GM12878 (cell line): ENCODE results near the gene DUSP10. TPM values are rescaled to one million over a fixed set of nuclear protein-coding genes. Genes with fewer than 3 reads are reported as not detected.

Experiments
- ATAC-seq: fragments of 200-7000 bp; cut with Tn5 transposase; 3 replicates; pipeline ENCODE4 v1.9.1; 2020; ENCODE audit warnings: mild to moderate bottlenecking, moderate library complexity
- BruUV-seq: library from RNA; stranded (reverse); fragments of 400-500 nt; replicated peaks from 2 replicates; lab custom pipeline; 2021; lab: Mats Ljungman, UMichigan
- CTCF ChIA-PET: fragments of 300-600 bp; sonication (Branson Sonifier 250); formaldehyde crosslinking; extraction: SDS; loops from one replicate; lab custom pipeline; 2021; ENCODE audit warnings: inconsistent platforms; lab: Yijun Ruan, JAX
- POLR2A ChIA-PET: fragments of 350-600 bp; formaldehyde crosslinking; extraction: SDS; loops from one replicate; lab custom pipeline; 2021; ENCODE audit warnings: inconsistent platforms; lab: Charles Lee
- RAD21 ChIA-PET: fragments of 300-600 bp; sonication (Branson Sonifier 250); formaldehyde crosslinking; loops from one replicate; lab custom pipeline; 2023; ENCODE audit warnings: antibody characterized with exemption; ENCODE audit not compliant: unreplicated experiment; lab: Charles Lee
- SMC1A ChIA-PET: fragments of 300-600 bp; sonication (Branson Sonifier 250); formaldehyde crosslinking; loops from one replicate; lab custom pipeline; 2023; ENCODE audit not compliant: unreplicated experiment, uncharacterized antibody; lab: Charles Lee
- DNase-seq: peaks from one replicate; pipeline ENCODE4 v3.0.0-alpha.2; 2011; ENCODE audit warnings: low read depth, low spot score
- FAIRE-seq: peaks from 3 replicates; lab custom pipeline; 2011; peaks lifted over from hg19 to GRCh38; lab: Jason Lieb, UNC
- H2AFZ ChIP-seq: 2 replicates; pipeline ENCODE4 v1.6.0; 2011; ENCODE audit warnings: low read depth, low read length, control low read depth; ENCODE audit not compliant: control insufficient read depth
- H3K27ac ChIP-seq: 2 replicates; pipeline ENCODE4 v1.5.1; 2011; ENCODE audit warnings: control low read depth; ENCODE audit not compliant: control insufficient read depth, insufficient read depth
- H3K27me3 ChIP-seq, 2 experiments: replicated peaks in 1 of 2; 2 replicates each; pipeline versions ENCODE4 v1.6.0 to v1.6.1; 2011; ENCODE audit warnings: low read length in 1 of 2; ENCODE audit not compliant: control insufficient read depth in 2 of 2, insufficient read depth in 2 of 2
- H3K36me3 ChIP-seq, 2 experiments: 2 replicates each; pipeline ENCODE4 v1.5.1; 2011; ENCODE audit warnings: low read length in 1 of 2; ENCODE audit not compliant: control insufficient read depth in 2 of 2, insufficient read depth in 2 of 2
- H3K4me1 ChIP-seq: 2 replicates; pipeline ENCODE4 v1.6.1; 2011; ENCODE audit warnings: mild to moderate bottlenecking, low read length, moderate library complexity, mixed read lengths; ENCODE audit not compliant: control insufficient read depth, insufficient read depth
- H3K4me2 ChIP-seq: 2 replicates; pipeline ENCODE4 v1.6.0; 2011; ENCODE audit warnings: control low read depth; ENCODE audit not compliant: control insufficient read depth, insufficient read depth
- H3K4me3 ChIP-seq: fragments of 200-600 bp; sonication (generic); 2 replicates; pipeline ENCODE4 v1.5.1; 2016
- H3K79me2 ChIP-seq: 2 replicates; pipeline ENCODE4 v1.6.0; 2011; ENCODE audit warnings: low read length; ENCODE audit not compliant: control insufficient read depth, insufficient read depth
- H3K9ac ChIP-seq: 2 replicates; pipeline ENCODE4 v1.8.0; 2011; ENCODE audit warnings: low read length, control low read depth, mixed read lengths; ENCODE audit not compliant: control insufficient read depth, insufficient read depth
- H3K9me3 ChIP-seq: replicated peaks from 3 replicates; pipeline ENCODE4 v1.5.1; 2011; ENCODE audit warnings: mild to moderate bottlenecking, low read length; ENCODE audit not compliant: control insufficient read depth, insufficient read depth
- H4K20me1 ChIP-seq: 2 replicates; pipeline ENCODE4 v1.6.0; 2011; ENCODE audit not compliant: control insufficient read depth, insufficient read depth
- FOXK2 ChIP-seq: fragments of 450-650 bp; IDR thresholded peaks from 2 replicates; pipeline ENCODE4 v1.6.1; 2017; ENCODE audit warnings: mild to moderate bottlenecking, moderate library complexity
- HCFC1 ChIP-seq: fragments of 150-350 bp; IDR thresholded peaks from 2 replicates; pipeline ENCODE4 v1.6.1; 2014; ENCODE audit warnings: low read length
- MTA2 ChIP-seq: fragments of 450-650 bp; IDR thresholded peaks from 2 replicates; pipeline ENCODE4 v1.6.1; 2016; ENCODE audit warnings: low read depth, mild to moderate bottlenecking, moderate library complexity
- PML ChIP-seq: IDR thresholded peaks from 2 replicates; pipeline ENCODE4 v1.6.1; 2012; ENCODE audit warnings: low read length, inconsistent platforms
- SP1 ChIP-seq: IDR thresholded peaks from one replicate; pipeline ENCODE4 v1.6.1; 2011; ENCODE audit warnings: low read depth, low read length
- WGBS: methylation state at CpG from one replicate; pipeline ENCODE4 v1.1.6; 2016; ENCODE audit warnings: low lambda C conversion rate; ENCODE audit not compliant: insufficient replicate concordance, insufficient coverage; ENCODE audit errors: missing lambda C conversion rate; 5-methylcytosine and 5-hydroxymethylcytosine counted together
- in situ Hi-C: fragments of 300-500 bp; cut with MboI; formaldehyde crosslinking; loops from 9 replicates; pipeline ENCODE4 v1.14.3; 2018; ENCODE audit warnings: mixed read lengths
- intact Hi-C: fragments of 100-400 bp; cut with micrococcal nuclease; formaldehyde crosslinking; loops from one replicate; pipeline ENCODE4 v1.14.2; 2022; ENCODE audit not compliant: unreplicated experiment
- polyA plus RNA-seq, 11 experiments: library from polyadenylated mRNA; depleted of rRNA in 4 of 11; unstranded in 6 of 11; stranded (reverse) in 5 of 11; fragments of >200 nt; fragmentation: Nextera tagmentation in 4 of 11; fragmentation: Illumina TruSeq in 1 of 11; extraction: Ambion mirVana in 4 of 11; extraction: Trizol in 1 of 11; gene quantifications; 1 replicate in 1 of 11; 2 replicates in 10 of 11; pipeline versions ENCODE4 v1.2.1 to v1.2.3, GENCODE V29; 2011 to 2016; ENCODE audit warnings: inconsistent platforms in 2 of 11, missing spikeins in 2 of 11, low read depth in 1 of 11
- total RNA-seq, 4 experiments: library from RNA; depleted of rRNA in 3 of 4; stranded (reverse); fragments of >200 nt in 3 of 4; fragmentation: Illumina TruSeq in 1 of 4; extraction: Trizol in 1 of 4; gene quantifications; 2 replicates each; pipeline versions ENCODE4 v1.2.1 to v1.2.3, GENCODE V29; 2013 to 2021
- TF ChIP-seq, protein P1 (sequence below): fragments of 450-650 bp; IDR thresholded peaks from 2 replicates; pipeline ENCODE4 v1.6.1; 2017; ENCODE audit warnings: mild to moderate bottlenecking

Gene DUSP10
- total and polyA plus RNA-seq, 10 of the 15 experiments (the other 5 are each of a cell fraction or from before 2014, with no cell fraction given) = 20.3 to 38.4 (median 27.8) TPM

DNA sequence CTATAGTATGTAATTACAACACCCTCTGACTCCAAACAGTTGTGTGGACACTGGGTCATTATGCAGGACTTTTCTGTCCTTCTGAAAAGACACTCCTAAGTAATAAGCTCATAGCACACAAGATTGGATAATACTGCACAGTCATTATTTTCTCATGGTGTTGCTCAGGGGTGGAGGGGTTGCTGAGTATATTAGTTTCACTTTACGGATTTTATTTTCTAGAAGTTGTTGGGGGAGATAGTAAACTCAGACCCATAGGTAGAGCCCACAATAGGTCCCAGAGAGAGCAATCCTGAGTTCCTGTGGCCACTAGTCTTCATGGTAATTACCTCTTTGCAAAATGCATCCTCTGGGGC, 53.4 kb downstream of the DUSP10 start:
- peaks cover 3% of the 10 kb centered on the region; the same call in 1 of the 2 replicates for H3K4me1 ChIP-seq
- no peaks in the 10 kb centered on the region for H3K36me3 ChIP-seq
- intact Hi-C loops (no loop called here), in situ Hi-C loops (no loop called here)
- RAD21 ChIA-PET = interaction anchor here (1.0 to 2.2 kb wide), 6 partner anchors 20 to 149 kb away, joined by 3 to 10 read pairs (median 6); no protein-coding TSS in a partner anchor
- FAIRE-seq (no peak), DNase-seq (no peak), ATAC-seq (peak; percentile 60)
- H3K27me3 ChIP-seq = no peaks in the 10 kb centered on the region
- peak overlapping the region; percentile 2; the same call in 1 of the 2 replicates for H2AFZ ChIP-seq
- no TSS peak for BruUV-seq
- no peaks in the 10 kb centered on the region for H4K20me1 ChIP-seq
- CTCF ChIA-PET = interaction anchor here (1.0 to 2.0 kb wide), 3 partner anchors 10 to 211 kb away, joined by 3 to 7 read pairs (median 3); no protein-coding TSS in a partner anchor
- no peak overlapping the region for H3K27ac ChIP-seq
- H3K4me3 ChIP-seq = no peak overlapping the region
- TF ChIP-seq SP1 (no peak), HCFC1 (no peak), FOXK2 (no peak)
- H3K9ac ChIP-seq = no peak overlapping the region
- SMC1A ChIA-PET = interaction anchor here (0.6 to 5.2 kb wide), 17 partner anchors 8 to 212 kb away, joined by 3 to 44 read pairs (median 4); no protein-coding TSS in a partner anchor
- no peak overlapping the region for H3K4me2 ChIP-seq
- POLR2A ChIA-PET = interaction anchor here (1.2 to 1.8 kb wide), 3 partner anchors 9 to 53 kb away, joined by 3 to 6 read pairs (median 3); partner anchors contain the start of gene DUSP10
- H3K79me2 ChIP-seq = no peaks in the 10 kb centered on the region
- H3K9me3 ChIP-seq = 0 out of 3 replicates have a peak, but pooled peaks cover 2% of the 10 kb centered on the region
- 47% methylated on average over 1 of the region's 1 CpG for WGBS

DNA sequence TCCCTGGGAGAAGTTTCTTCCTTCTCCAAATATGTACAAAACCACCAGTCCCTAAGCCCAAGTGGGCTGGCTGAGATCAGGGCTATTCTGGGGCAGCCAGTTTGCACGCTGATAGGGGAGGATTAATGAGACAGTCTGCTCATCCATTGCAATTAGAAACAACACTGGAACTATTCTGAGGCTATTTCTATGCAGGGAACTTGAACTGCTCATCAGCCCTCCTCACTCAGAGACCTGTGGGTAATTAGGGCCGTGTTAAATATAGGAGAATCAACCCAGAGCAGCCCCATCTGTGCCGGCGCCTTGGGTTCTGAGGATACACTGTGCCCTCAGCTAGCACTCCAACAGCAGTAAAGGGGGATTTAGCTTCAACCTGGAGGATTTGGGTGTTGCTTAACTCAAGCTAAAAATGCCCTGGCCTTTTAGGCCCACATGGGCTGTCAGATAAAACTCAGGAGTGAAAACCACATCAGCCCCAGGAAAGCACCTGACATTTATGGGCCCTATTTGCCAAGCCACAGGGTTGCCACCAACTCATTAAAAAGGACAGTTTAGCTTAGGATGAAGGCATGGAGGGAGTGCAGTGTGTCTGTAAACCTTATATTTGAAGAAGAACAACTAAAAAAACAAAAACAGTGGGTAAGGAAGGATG, 53.9 kb downstream of the DUSP10 start:
- Histone ChIP-seq H3K79me2 (no peaks in the 10 kb centered on the region), H3K36me3 (no peaks in the 10 kb centered on the region), H3K27ac (no peak overlapping the region), H2AFZ (peak overlapping the region; percentile 2; the same call in 1 of the 2 replicates), H3K4me1 (peaks cover 3% of the 10 kb centered on the region; the same call in 1 of the 2 replicates), H3K9me3 (no peaks in the 10 kb centered on the region), H3K4me3 (no peak overlapping the region), H3K27me3 (no peaks in the 10 kb centered on the region), H3K4me2 (no peak overlapping the region), H3K9ac (no peak overlapping the region), H4K20me1 (no peaks in the 10 kb centered on the region)
- WGBS = 82% methylated on average over 4 of the region's 4 CpGs
- ChIA-PET POLR2A (interaction anchor here (1.2 to 1.8 kb wide), 3 partner anchors 8 to 54 kb away, joined by 3 to 6 read pairs (median 3); partner anchors contain the start of gene DUSP10), RAD21 (interaction anchor here (1.0 to 2.2 kb wide), 7 partner anchors 20 to 149 kb away, joined by 3 to 10 read pairs (median 4); no protein-coding TSS in a partner anchor), CTCF (interaction anchor here (1.0 to 2.0 kb wide), 3 partner anchors 10 to 210 kb away, joined by 3 to 7 read pairs (median 3); no protein-coding TSS in a partner anchor), SMC1A (interaction anchor here (0.6 to 5.2 kb wide), 16 partner anchors 9 to 212 kb away, joined by 3 to 44 read pairs (median 4); no protein-coding TSS in a partner anchor)
- BruUV-seq = no TSS peak
- intact Hi-C loops (no loop called here), in situ Hi-C loops (no loop called here)
- FAIRE-seq (no peak), ATAC-seq (peak; percentile 69), DNase-seq (no peak)
- TF ChIP-seq, protein P1, sequence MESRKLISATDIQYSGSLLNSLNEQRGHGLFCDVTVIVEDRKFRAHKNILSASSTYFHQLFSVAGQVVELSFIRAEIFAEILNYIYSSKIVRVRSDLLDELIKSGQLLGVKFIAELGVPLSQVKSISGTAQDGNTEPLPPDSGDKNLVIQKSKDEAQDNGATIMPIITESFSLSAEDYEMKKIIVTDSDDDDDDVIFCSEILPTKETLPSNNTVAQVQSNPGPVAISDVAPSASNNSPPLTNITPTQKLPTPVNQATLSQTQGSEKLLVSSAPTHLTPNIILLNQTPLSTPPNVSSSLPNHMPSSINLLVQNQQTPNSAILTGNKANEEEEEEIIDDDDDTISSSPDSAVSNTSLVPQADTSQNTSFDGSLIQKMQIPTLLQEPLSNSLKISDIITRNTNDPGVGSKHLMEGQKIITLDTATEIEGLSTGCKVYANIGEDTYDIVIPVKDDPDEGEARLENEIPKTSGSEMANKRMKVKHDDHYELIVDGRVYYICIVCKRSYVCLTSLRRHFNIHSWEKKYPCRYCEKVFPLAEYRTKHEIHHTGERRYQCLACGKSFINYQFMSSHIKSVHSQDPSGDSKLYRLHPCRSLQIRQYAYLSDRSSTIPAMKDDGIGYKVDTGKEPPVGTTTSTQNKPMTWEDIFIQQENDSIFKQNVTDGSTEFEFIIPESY = no peak
- TF ChIP-seq PML = no peak
- TF ChIP-seq MTA2 = peak; percentile 69
